ENCODE results near the gene MECR.

DNA sequence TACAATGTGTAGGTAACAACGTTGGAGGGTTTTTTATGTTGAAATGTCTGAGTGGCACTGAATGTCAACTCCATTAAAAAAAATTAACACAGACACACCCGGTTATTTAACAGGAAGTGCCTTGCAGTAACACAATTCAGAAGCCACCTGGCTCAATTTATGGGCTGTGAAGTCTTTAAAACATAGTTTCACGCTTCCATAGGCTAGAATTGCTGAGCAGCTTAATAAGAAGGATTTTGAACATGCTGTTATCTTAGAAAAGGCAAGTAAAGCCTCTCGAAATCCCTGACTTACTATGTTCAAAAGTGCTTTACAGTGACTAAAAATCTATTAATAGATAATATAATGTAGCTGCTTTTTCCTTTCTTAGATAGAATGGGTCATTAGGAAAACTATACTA is 68.7 kb downstream of the MECR start:
- TF ChIP-seq POLR2AphosphoS5 (IDR thresholded peaks at IDR 0.05; ENCODE audit: low read depth, low read length) (no peak), TAF1 (IDR thresholded peaks at IDR 0.05; ENCODE audit: borderline replicate concordance, insufficient read depth, low read length) (no peak), REST (IDR thresholded peaks at IDR 0.05; ENCODE audit: insufficient read depth in 1 of 2, low read depth in 2 of 2, low read length in 2 of 2) (no peak), SIN3A (IDR thresholded peaks at IDR 0.05; ENCODE audit: borderline replicate concordance, insufficient read depth, low read length) (no peak), FOXP2 (optimal IDR thresholded peaks at IDR 0.05; ENCODE audit: borderline replicate concordance, extremely low read depth, extremely low read length, insufficient read depth) (no peak)

Data from PFSK-1 (cell line).